HepG2 (cell line): ENCODE results near the gene DIPK1A. TPM values are rescaled to one million over a fixed set of nuclear protein-coding genes. Genes with fewer than 3 reads are reported as not detected.
A peak's percentile ranks its signal among the peaks of the same experiment; 100 is the strongest.

Experiments
- ATAC-seq: fragments of 200-7000 bp; cut with Tn5 transposase; 3 replicates; pipeline ENCODE4 v1.9.1; 2020; ENCODE audit warnings: mild to moderate bottlenecking, moderate library complexity
- BruUV-seq: library from RNA; stranded (reverse); fragments of 400-500 nt; replicated peaks from 2 replicates; lab custom pipeline; 2021; lab: Mats Ljungman, UMichigan
- CTCF ChIA-PET: fragments of 300-600 bp; formaldehyde crosslinking; extraction: SDS; loops from one replicate; lab custom pipeline; 2021; ENCODE audit warnings: low total read pairs, inconsistent platforms, low intra/inter-chr PET ratio; lab: Yijun Ruan, JAX
- POLR2A ChIA-PET: fragments of 350-600 bp; sonication (Branson Sonifier 250); formaldehyde crosslinking; loops from one replicate; lab custom pipeline; 2020; ENCODE audit warnings: antibody characterized with exemption, inconsistent platforms; lab: Yijun Ruan, JAX
- DNase-seq: peaks from one replicate; pipeline ENCODE4 v3.0.0-alpha.2; 2015; ENCODE audit warnings: low spot score
- FAIRE-seq: peaks from 3 replicates; lab custom pipeline; 2011; peaks lifted over from hg19 to GRCh38; lab: Jason Lieb, UNC
- H2AFZ ChIP-seq: one replicate; pipeline ENCODE4 v1.6.1; 2011; ENCODE audit warnings: low read length, inconsistent platforms
- H3K27ac ChIP-seq: fragments of 300-600 bp; 3 replicates; pipeline ENCODE4 v1.8.0; 2011; ENCODE audit warnings: mixed run types, mild to moderate bottlenecking, mixed read lengths, low read length, inconsistent platforms; ENCODE audit not compliant: insufficient read depth; ENCODE audit errors: extremely low read length
- H3K27me3 ChIP-seq, 2 experiments: fragments of 200-600 bp in 1 of 2; 2 replicates in 1 of 2; 3 replicates in 1 of 2; pipeline versions ENCODE4 v1.6.0 to v1.8.0; 2011; ENCODE audit warnings: low read length in 2 of 2, mild to moderate bottlenecking in 2 of 2, moderate library complexity in 2 of 2, inconsistent platforms in 1 of 2; ENCODE audit not compliant: insufficient read depth in 2 of 2, control insufficient read depth in 1 of 2
- H3K36me3 ChIP-seq, 2 experiments: fragments of 200-600 bp in 1 of 2; replicated peaks in 1 of 2; 2 replicates in 1 of 2; 3 replicates in 1 of 2; pipeline versions ENCODE4 v1.5.1 to v1.8.0; 2011; ENCODE audit warnings: low read length in 2 of 2, inconsistent platforms in 1 of 2; ENCODE audit not compliant: insufficient read depth in 2 of 2, control insufficient read depth in 1 of 2
- H3K4me1 ChIP-seq: 2 replicates; pipeline ENCODE4 v1.5.1; 2012; ENCODE audit warnings: low read length, inconsistent platforms; ENCODE audit not compliant: insufficient read depth
- H3K4me2 ChIP-seq: 2 replicates; pipeline ENCODE4 v1.6.0; 2011; ENCODE audit warnings: low read depth, low read length, inconsistent platforms
- H3K4me3 ChIP-seq, 3 experiments: fragments of 200-600 bp in 1 of 3; sonication (generic), shearing (Covaris generic) in 1 of 3; replicated peaks in 1 of 3; 2 replicates each; pipeline ENCODE4 v1.5.1; 2011 to 2016; ENCODE audit warnings: low read length in 3 of 3, inconsistent platforms in 2 of 3, low read depth in 2 of 3, mild to moderate bottlenecking in 2 of 3, control low read depth in 1 of 3, mixed read lengths in 1 of 3; ENCODE audit not compliant: insufficient read depth in 1 of 3
- H3K79me2 ChIP-seq: one replicate; pipeline ENCODE4 v1.6.1; 2011; ENCODE audit warnings: low read length, inconsistent platforms; ENCODE audit not compliant: insufficient read depth
- H3K9ac ChIP-seq: 2 replicates; pipeline ENCODE4 v1.6.0; 2011; ENCODE audit warnings: mild to moderate bottlenecking, low read depth, low read length, inconsistent platforms; ENCODE audit not compliant: insufficient read depth
- H3K9me3 ChIP-seq: 2 replicates; pipeline ENCODE4 v1.5.1; 2012; ENCODE audit warnings: mild to moderate bottlenecking, low read length
- H4K20me1 ChIP-seq: 2 replicates; pipeline ENCODE4 v1.6.0; 2011; ENCODE audit warnings: inconsistent platforms, mild to moderate bottlenecking, low read length, moderate library complexity; ENCODE audit not compliant: insufficient read depth
- FOSL2 ChIP-seq: sonication (generic); formaldehyde crosslinking; IDR thresholded peaks from 2 replicates; pipeline ENCODE4 v1.4.0; 2020; ENCODE audit warnings: missing genetic modification reagents
- PCBP1 ChIP-seq: fragments of 200-400 bp; formaldehyde crosslinking; IDR thresholded peaks from 2 replicates; pipeline ENCODE4 v1.6.1; 2017; ENCODE audit warnings: mild to moderate bottlenecking, low read depth, low read length, borderline replicate concordance
- WGBS: methylation state at CpG from one replicate; pipeline ENCODE4 v1.1.6; 2017; ENCODE audit warnings: low lambda C conversion rate; 5-methylcytosine and 5-hydroxymethylcytosine counted together
- in situ Hi-C: cut with HindIII; loops from 2 replicates; pipeline ENCODE4 v1.10.0; 2017; ENCODE audit warnings: low pct_unique_long_range_greater_than_20kb; ENCODE audit not compliant: extremely low pct_ligation_motif_present
- intact Hi-C: fragments of 100-400 bp; cut with micrococcal nuclease; formaldehyde crosslinking; loops from one replicate; pipeline ENCODE4 v1.10.0; 2022; ENCODE audit not compliant: unreplicated experiment
- polyA plus RNA-seq, 8 experiments: library from polyadenylated mRNA; depleted of rRNA in 3 of 8; stranded (reverse) in 7 of 8; unstranded in 1 of 8; fragments of >200 nt; fragmentation: Illumina TruSeq in 4 of 8; extraction: Trizol in 4 of 8; gene quantifications; 2 replicates each; pipeline versions ENCODE4 v1.2.1 to v1.2.3, GENCODE V29; 2011 to 2016; ENCODE audit warnings: low read depth in 4 of 8, missing spikeins in 1 of 8, mixed read lengths in 1 of 8; ENCODE audit not compliant: insufficient read depth in 1 of 8
- total RNA-seq, 5 experiments: library from RNA; depleted of rRNA; stranded (reverse); fragments of >200 nt; fragmentation: Illumina TruSeq; extraction: Trizol; gene quantifications; 2 replicates each; pipeline ENCODE4 v1.2.3, GENCODE V29; 2016; ENCODE audit warnings: low read depth in 1 of 5
- TF ChIP-seq, protein P1 (sequence below): sonication (generic); formaldehyde crosslinking; IDR thresholded peaks from 2 replicates; pipeline ENCODE4 v1.5.1; 2020; ENCODE audit warnings: mild to moderate bottlenecking, missing genetic modification reagents, borderline replicate concordance

Gene DIPK1A
- total and polyA plus RNA-seq, 2 of the 13 experiments (the other 11 are each of a cell fraction or from before 2014, with no cell fraction given) = 8.4 TPM

DNA sequence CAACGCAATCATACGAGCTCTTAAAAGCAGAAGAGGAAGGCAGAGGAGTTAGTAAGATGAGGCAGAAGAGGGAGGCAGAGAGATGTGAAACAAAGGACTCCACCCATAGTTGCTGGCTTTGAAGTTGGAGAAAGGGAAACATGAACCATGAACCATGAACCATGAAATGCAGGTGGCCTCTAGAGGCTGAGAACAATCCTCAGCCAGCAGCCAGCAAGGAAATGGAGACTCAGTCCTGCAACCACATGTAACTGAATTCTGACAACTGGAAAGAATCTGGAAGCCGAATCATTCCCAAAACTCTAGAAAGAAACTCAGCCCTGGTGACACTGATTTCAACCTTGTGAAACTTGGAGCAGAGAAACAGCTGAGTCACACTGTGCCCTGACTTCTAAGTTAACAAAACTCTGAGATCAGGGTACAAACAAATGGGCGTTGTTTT is 10.1 kb downstream of the DIPK1A start (continued):
- TF ChIP-seq, protein P1, sequence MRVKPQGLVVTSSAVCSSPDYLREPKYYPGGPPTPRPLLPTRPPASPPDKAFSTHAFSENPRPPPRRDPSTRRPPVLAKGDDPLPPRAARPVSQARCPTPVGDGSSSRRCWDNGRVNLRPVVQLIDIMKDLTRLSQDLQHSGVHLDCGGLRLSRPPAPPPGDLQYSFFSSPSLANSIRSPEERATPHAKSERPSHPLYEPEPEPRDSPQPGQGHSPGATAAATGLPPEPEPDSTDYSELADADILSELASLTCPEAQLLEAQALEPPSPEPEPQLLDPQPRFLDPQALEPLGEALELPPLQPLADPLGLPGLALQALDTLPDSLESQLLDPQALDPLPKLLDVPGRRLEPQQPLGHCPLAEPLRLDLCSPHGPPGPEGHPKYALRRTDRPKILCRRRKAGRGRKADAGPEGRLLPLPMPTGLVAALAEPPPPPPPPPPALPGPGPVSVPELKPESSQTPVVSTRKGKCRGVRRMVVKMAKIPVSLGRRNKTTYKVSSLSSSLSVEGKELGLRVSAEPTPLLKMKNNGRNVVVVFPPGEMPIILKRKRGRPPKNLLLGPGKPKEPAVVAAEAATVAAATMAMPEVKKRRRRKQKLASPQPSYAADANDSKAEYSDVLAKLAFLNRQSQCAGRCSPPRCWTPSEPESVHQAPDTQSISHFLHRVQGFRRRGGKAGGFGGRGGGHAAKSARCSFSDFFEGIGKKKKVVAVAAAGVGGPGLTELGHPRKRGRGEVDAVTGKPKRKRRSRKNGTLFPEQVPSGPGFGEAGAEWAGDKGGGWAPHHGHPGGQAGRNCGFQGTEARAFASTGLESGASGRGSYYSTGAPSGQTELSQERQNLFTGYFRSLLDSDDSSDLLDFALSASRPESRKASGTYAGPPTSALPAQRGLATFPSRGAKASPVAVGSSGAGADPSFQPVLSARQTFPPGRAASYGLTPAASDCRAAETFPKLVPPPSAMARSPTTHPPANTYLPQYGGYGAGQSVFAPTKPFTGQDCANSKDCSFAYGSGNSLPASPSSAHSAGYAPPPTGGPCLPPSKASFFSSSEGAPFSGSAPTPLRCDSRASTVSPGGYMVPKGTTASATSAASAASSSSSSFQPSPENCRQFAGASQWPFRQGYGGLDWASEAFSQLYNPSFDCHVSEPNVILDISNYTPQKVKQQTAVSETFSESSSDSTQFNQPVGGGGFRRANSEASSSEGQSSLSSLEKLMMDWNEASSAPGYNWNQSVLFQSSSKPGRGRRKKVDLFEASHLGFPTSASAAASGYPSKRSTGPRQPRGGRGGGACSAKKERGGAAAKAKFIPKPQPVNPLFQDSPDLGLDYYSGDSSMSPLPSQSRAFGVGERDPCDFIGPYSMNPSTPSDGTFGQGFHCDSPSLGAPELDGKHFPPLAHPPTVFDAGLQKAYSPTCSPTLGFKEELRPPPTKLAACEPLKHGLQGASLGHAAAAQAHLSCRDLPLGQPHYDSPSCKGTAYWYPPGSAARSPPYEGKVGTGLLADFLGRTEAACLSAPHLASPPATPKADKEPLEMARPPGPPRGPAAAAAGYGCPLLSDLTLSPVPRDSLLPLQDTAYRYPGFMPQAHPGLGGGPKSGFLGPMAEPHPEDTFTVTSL (CRISPR knock-in tag) = peak; percentile 73; the same call in 1 of the 2 replicates
- TF ChIP-seq, all 625 proteins: peak for 158

DNA sequence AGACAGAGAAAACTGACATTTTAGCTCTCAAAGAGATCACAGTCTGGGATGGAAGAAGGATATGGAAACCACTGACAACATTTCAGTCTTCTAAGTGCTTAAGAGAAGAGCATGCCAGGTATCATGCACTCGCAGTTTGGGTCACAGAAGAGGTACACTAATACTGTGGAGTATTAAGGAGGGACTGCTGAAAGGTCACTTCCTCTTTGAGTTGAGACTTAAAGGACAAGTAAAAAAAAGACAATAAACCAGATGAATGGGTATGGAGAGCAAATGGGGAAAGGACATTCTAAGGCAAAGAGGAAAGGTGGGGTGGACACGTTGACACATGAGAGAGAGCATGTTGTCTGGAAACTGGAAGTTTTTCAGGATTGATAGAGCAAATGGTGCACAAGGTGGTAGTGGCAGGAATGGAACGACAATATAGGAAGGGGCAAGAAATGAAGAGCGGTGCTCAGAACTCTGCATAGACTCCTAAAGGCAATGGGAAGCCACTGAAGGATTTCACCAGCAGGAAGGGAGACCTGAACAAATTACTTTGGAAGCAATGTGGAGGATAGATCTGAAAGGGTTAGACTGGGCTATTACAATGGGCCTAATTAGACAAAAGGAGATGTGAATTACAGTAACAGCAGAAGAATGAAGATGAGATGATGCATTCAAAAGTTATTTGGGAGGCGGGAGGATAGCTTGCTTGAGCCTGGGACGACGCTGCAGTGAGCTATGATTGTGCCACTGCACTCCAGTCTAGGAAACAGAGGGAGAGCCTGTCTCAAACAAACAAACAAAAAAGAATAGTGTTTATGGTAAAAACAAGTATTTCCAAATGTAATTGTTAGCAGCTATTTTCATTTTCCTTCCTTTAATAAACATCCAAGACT is 11.1 kb downstream of the DIPK1A start:
- no peak for ATAC-seq
- no peak overlapping the region for H2AFZ ChIP-seq

More for the DNA sequence above, 11.1 kb downstream of the DIPK1A start:
- ChIA-PET CTCF (interaction anchor here (1.5 kb wide), 1 partner anchor 91 kb away, joined by 6 read pairs; no protein-coding TSS in a partner anchor), POLR2A (interaction anchor here (0.7 to 3.1 kb wide), 3 partner anchors 8 to 11 kb away, joined by 3 to 40 read pairs (median 3); partner anchors contain the start of gene DIPK1A)
- Histone ChIP-seq H3K4me1 (peaks cover 62% of the 10 kb centered on the region), H4K20me1 (no peaks in the 10 kb centered on the region), H3K4me3 (no peak overlapping the region), H3K9me3 (no peaks in the 10 kb centered on the region), H3K27me3 (no peaks in the 10 kb centered on the region), H3K36me3 (no peaks in the 10 kb centered on the region), H3K79me2 (peaks cover 47% of the 10 kb centered on the region), H3K9ac (no peak overlapping the region), H3K4me2 (peak overlapping the region; percentile 10; the same call in 1 of the 2 replicates), H3K27ac (peak overlapping the region; percentile 98)
- WGBS = 74% methylated on average over 7 of the region's 7 CpGs
- intact Hi-C loops (no loop called here), in situ Hi-C loops (no loop called here)
- FAIRE-seq = no peak
- no peak for DNase-seq
- TF ChIP-seq PCBP1 (no peak), FOSL2 (CRISPR knock-in tag) (0 out of 2 replicates have a peak, but pooled peaks have one; percentile 16)
- BruUV-seq = no TSS peak
